ENCODE measurements around the gene SLC16A3. TPM values are rescaled to one million over a fixed set of nuclear protein-coding genes. Genes with fewer than 3 reads are reported as not detected.

SLC16A3 gene
- total and polyA plus RNA-seq, 9 of the 15 experiments (the other 6 are each of a cell fraction or from before 2014, with no cell fraction given) = 0.11 to 5.4 (median 1.2) TPM; not detected in 2

DNA sequence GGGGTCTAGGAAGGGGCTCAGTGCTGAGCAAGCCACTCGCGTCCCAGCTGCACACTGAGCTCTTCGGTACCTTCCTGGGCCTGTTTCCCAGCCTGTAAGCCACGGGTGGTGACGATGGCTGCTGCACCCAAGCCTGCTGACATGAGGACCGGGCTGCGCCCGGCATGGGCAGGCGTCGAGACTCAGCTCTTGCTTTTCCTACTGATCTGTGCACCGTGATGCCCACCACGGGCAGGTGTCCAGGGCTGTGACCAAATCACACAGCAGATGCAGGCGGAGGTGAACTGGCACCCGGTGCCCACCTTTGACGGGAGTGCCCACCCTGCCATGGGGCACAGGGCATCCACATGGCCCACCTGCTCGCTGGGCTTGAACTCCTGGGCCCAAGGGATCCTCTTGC lies 34.1 kb upstream of the SLC16A3 start:
- no peaks in the 10 kb centered on the region for H4K20me1 ChIP-seq (replicated peaks; ENCODE audit: control insufficient read depth, insufficient read depth, low read length)
- no peak for DNase-seq (ENCODE audit: extremely low read depth in 1 of 4, low spot score in 3 of 4)
- peaks cover 74% of the 10 kb centered on the region; the same call in 2 of the 3 replicates for H3K36me3 ChIP-seq (ENCODE audit: control insufficient read depth, insufficient read depth, low read length)
- H3K4me3 ChIP-seq = no peak overlapping the region
- FAIRE-seq = no peak
- H3K27ac ChIP-seq (ENCODE audit: extremely low read depth, low read depth, low read length) = no peak overlapping the region
- H2AFZ ChIP-seq (ENCODE audit: low read depth, low read length) = no peak overlapping the region
- H3K27me3 ChIP-seq (ENCODE audit: control insufficient read depth in 2 of 2, insufficient read depth in 2 of 2, low read length in 2 of 2) = no peaks in the 10 kb centered on the region; a peak in 1 of 5 replicates
- in situ Hi-C loops (cut with MboI) (no loop called here), intact Hi-C loops (cut with micrococcal nuclease) (no loop called here)
- no peaks in the 10 kb centered on the region for H3K9me3 ChIP-seq (replicated peaks; ENCODE audit: control insufficient read depth, insufficient read depth, low read depth, low read length)
- TF ChIP-seq ELF2 (CRISPR knock-in tag; IDR thresholded peaks at IDR 0.05) = no peak
- TF ChIP-seq, protein P1, sequence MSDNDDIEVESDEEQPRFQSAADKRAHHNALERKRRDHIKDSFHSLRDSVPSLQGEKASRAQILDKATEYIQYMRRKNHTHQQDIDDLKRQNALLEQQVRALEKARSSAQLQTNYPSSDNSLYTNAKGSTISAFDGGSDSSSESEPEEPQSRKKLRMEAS (CRISPR knock-in tag; IDR thresholded peaks at IDR 0.05) = 0 out of 2 replicates have a peak, but pooled peaks have one; percentile 23
- no peak for TF ChIP-seq SAP30 (IDR thresholded peaks at IDR 0.05; ENCODE audit: borderline replicate concordance, insufficient read depth, low read depth, low read length, poor library complexity, severe bottlenecking)
- TF ChIP-seq CBX1 (IDR thresholded peaks at IDR 0.05; ENCODE audit: low read depth) = no peak
- no peak for TF ChIP-seq MCM2 (IDR thresholded peaks at IDR 0.05; ENCODE audit: low read depth)
- TF ChIP-seq, protein P2, sequence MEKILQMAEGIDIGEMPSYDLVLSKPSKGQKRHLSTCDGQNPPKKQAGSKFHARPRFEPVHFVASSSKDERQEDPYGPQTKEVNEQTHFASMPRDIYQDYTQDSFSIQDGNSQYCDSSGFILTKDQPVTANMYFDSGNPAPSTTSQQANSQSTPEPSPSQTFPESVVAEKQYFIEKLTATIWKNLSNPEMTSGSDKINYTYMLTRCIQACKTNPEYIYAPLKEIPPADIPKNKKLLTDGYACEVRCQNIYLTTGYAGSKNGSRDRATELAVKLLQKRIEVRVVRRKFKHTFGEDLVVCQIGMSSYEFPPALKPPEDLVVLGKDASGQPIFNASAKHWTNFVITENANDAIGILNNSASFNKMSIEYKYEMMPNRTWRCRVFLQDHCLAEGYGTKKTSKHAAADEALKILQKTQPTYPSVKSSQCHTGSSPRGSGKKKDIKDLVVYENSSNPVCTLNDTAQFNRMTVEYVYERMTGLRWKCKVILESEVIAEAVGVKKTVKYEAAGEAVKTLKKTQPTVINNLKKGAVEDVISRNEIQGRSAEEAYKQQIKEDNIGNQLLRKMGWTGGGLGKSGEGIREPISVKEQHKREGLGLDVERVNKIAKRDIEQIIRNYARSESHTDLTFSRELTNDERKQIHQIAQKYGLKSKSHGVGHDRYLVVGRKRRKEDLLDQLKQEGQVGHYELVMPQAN (IDR thresholded peaks at IDR 0.05; ENCODE audit: borderline replicate concordance) = no peak
- TF ChIP-seq, protein P3, sequence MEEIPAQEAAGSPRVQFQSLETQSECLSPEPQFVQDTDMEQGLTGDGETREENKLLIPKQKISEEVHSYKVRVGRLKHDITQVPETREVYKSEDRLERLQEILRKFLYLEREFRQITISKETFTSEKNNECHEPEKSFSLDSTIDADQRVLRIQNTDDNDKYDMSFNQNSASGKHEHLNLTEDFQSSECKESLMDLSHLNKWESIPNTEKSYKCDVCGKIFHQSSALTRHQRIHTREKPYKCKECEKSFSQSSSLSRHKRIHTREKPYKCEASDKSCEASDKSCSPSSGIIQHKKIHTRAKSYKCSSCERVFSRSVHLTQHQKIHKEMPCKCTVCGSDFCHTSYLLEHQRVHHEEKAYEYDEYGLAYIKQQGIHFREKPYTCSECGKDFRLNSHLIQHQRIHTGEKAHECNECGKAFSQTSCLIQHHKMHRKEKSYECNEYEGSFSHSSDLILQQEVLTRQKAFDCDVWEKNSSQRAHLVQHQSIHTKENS (CRISPR knock-in tag; IDR thresholded peaks at IDR 0.05) = no peak
- no peak for TF ChIP-seq SMARCB1 (IDR thresholded peaks at IDR 0.05; ENCODE audit: insufficient read length, low read depth)
- TF ChIP-seq TGIF2 (CRISPR knock-in tag; IDR thresholded peaks at IDR 0.05) = no peak
- TF ChIP-seq POLR2G (IDR thresholded peaks at IDR 0.05; ENCODE audit: low read depth, low read length) = no peak
- no peak for TF ChIP-seq PTBP1 (IDR thresholded peaks at IDR 0.05; ENCODE audit: low read depth, low read length)
- TF ChIP-seq, protein P4, sequence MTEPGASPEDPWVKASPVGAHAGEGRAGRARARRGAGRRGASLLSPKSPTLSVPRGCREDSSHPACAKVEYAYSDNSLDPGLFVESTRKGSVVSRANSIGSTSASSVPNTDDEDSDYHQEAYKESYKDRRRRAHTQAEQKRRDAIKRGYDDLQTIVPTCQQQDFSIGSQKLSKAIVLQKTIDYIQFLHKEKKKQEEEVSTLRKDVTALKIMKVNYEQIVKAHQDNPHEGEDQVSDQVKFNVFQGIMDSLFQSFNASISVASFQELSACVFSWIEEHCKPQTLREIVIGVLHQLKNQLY (CRISPR knock-in tag; conservative IDR thresholded peaks at IDR 0.05) = no peak
- 0 out of 2 replicates have a peak, but pooled peaks have one; percentile 21 for TF ChIP-seq RBFOX2 (IDR thresholded peaks at IDR 0.05; ENCODE audit: low read depth, low read length)
- no peak for TF ChIP-seq ZNF717 (CRISPR knock-in tag; IDR thresholded peaks at IDR 0.05)
- no peak for TF ChIP-seq KAT2B (IDR thresholded peaks at IDR 0.05; ENCODE audit: low read depth, low read length)
- TF ChIP-seq ZKSCAN8 (CRISPR knock-in tag; IDR thresholded peaks at IDR 0.05) = no peak
- no peak overlapping the region for H3K4me2 ChIP-seq (ENCODE audit: insufficient read depth, low read length)
- H3K9ac ChIP-seq (ENCODE audit: insufficient read depth in 1 of 2, low read depth in 2 of 2, low read length in 2 of 2) = no peak overlapping the region
- ATAC-seq = no peak
- BruUV-seq (replicated peaks) = no TSS peak
- 91% methylated on average over 11 of the region's 16 CpGs for WGBS (ENCODE audit: insufficient coverage, low coverage, missing lambda C conversion rate)
- H3K79me2 ChIP-seq (ENCODE audit: control insufficient read depth, insufficient read depth, low read length) = no peaks in the 10 kb centered on the region
- ChIA-PET POLR2A (no interaction called here), CTCF (ENCODE audit: low intra/inter-chr PET ratio) (no interaction called here)
- peaks cover under 1 to 18% of the 10 kb centered on the region in 2 experiments; a peak in 4 of 5 replicates for H3K4me1 ChIP-seq (replicated peaks in 1 of 2; ENCODE audit: control insufficient read depth in 2 of 2, insufficient read depth in 2 of 2, low read length in 2 of 2)
- H3K9me1 ChIP-seq (ENCODE audit: control insufficient read depth, insufficient read depth, low read length) = no peaks in the 10 kb centered on the region
